IMR-90 (cell line): Measurements from ENCODE around the gene PLA2G2A. TPM values are rescaled to one million over a fixed set of nuclear protein-coding genes. Genes with fewer than 3 reads are reported as not detected.

Experiments used
- ATAC-seq: fragments of 200-7000 bp; cut with Tn5 transposase; 2 replicates; pipeline ENCODE4 v1.9.1; 2020; ENCODE audit warnings: low read depth, mild to moderate bottlenecking, moderate library complexity
- BruUV-seq: library from RNA; stranded (reverse); fragments of 400-500 nt; replicated peaks from 2 replicates; lab custom pipeline; 2021; lab: Mats Ljungman, UMichigan
- CTCF ChIA-PET: fragments of 300-600 bp; formaldehyde crosslinking; extraction: SDS; loops from one replicate; lab custom pipeline; 2021; ENCODE audit warnings: antibody characterized with exemption; lab: Yijun Ruan, JAX
- POLR2A ChIA-PET: fragments of 300-600 bp; sonication (Branson Sonifier 250); formaldehyde crosslinking; loops from one replicate; lab custom pipeline; 2022; ENCODE audit warnings: antibody characterized with exemption; ENCODE audit not compliant: unreplicated experiment; lab: Charles Lee
- DNase-seq: peaks from one replicate; pipeline ENCODE4 v3.0.0; 2013
- H2AFZ ChIP-seq: replicated peaks from 2 replicates; pipeline ENCODE3; 2013; ENCODE audit warnings: low read length, mild to moderate bottlenecking; ENCODE audit not compliant: poor library complexity
- H2AK5ac ChIP-seq: 2 replicates; pipeline ENCODE4 v1.6.1; 2013; ENCODE audit warnings: low read depth, low read length, inconsistent platforms
- H2AK9ac ChIP-seq: replicated peaks from 2 replicates; pipeline ENCODE3; 2013; ENCODE audit warnings: mild to moderate bottlenecking, low read depth, low read length, moderate library complexity; ENCODE audit not compliant: poor library complexity
- H2BK120ac ChIP-seq: 2 replicates; pipeline ENCODE4 v1.6.1; 2013; ENCODE audit warnings: low read depth, low read length, inconsistent platforms
- H2BK15ac ChIP-seq: 3 replicates; pipeline ENCODE4 v1.6.1; 2013; ENCODE audit warnings: low read depth, low read length, inconsistent platforms
- H2BK20ac ChIP-seq: 2 replicates; pipeline ENCODE4 v1.6.1; 2013; ENCODE audit warnings: low read depth, mild to moderate bottlenecking, inconsistent platforms, low read length, moderate library complexity
- H2BK5ac ChIP-seq: 2 replicates; pipeline ENCODE4 v1.6.1; 2013; ENCODE audit warnings: mild to moderate bottlenecking, low read depth, low read length, inconsistent platforms; ENCODE audit not compliant: poor library complexity, severe bottlenecking
- H3K14ac ChIP-seq: replicated peaks from 2 replicates; pipeline ENCODE4 v1.6.1; 2013; ENCODE audit warnings: low read depth, low read length, inconsistent platforms
- H3K18ac ChIP-seq: 2 replicates; pipeline ENCODE4 v1.6.1; 2013; ENCODE audit warnings: low read depth, low read length, control low read depth
- H3K23ac ChIP-seq: 2 replicates; pipeline ENCODE4 v1.6.1; 2013; ENCODE audit warnings: low read depth, low read length, inconsistent platforms
- H3K27ac ChIP-seq: 2 replicates; pipeline ENCODE4 v1.5.1; 2013; ENCODE audit warnings: mild to moderate bottlenecking, control low read depth, low read length; ENCODE audit not compliant: insufficient read depth
- H3K27me3 ChIP-seq: 2 replicates; pipeline ENCODE4 v1.6.1; 2013; ENCODE audit warnings: low read length; ENCODE audit not compliant: control insufficient read depth, insufficient read depth
- H3K36me3 ChIP-seq: 2 replicates; pipeline ENCODE4 v1.6.1; 2013; ENCODE audit warnings: low read length, mixed read lengths; ENCODE audit not compliant: control insufficient read depth, insufficient read depth
- H3K4ac ChIP-seq: 2 replicates; pipeline ENCODE4 v1.6.1; 2013; ENCODE audit warnings: low read depth, low read length, inconsistent platforms
- H3K4me1 ChIP-seq: 2 replicates; pipeline ENCODE4 v1.6.1; 2013; ENCODE audit warnings: low read length, mixed read lengths; ENCODE audit not compliant: control insufficient read depth, insufficient read depth
- H3K4me2 ChIP-seq: 2 replicates; pipeline ENCODE4 v1.6.1; 2013; ENCODE audit warnings: low read depth, mild to moderate bottlenecking, control low read depth, low read length, moderate library complexity
- H3K4me3 ChIP-seq: 2 replicates; pipeline ENCODE4 v1.5.1; 2013; ENCODE audit warnings: low read depth, mild to moderate bottlenecking, control low read depth, low read length, moderate library complexity; ENCODE audit not compliant: insufficient read depth
- H3K56ac ChIP-seq: 2 replicates; pipeline ENCODE4 v1.6.1; 2013; ENCODE audit warnings: low read length, inconsistent platforms; ENCODE audit not compliant: insufficient read depth; ENCODE audit errors: extremely low read depth
- H3K79me1 ChIP-seq, 2 experiments: 2 replicates each; pipeline ENCODE4 v1.6.1; 2013; ENCODE audit warnings: low read length in 2 of 2, inconsistent platforms in 1 of 2, low read depth in 1 of 2
- H3K9ac ChIP-seq: 2 replicates; pipeline ENCODE4 v1.6.1; 2013; ENCODE audit warnings: low read depth, low read length, control low read depth
- H3K9me1 ChIP-seq: 2 replicates; pipeline ENCODE4 v1.6.1; 2013; ENCODE audit warnings: low read length, inconsistent platforms; ENCODE audit not compliant: insufficient read depth
- H3K9me3 ChIP-seq: 2 replicates; pipeline ENCODE4 v1.6.1; 2013; ENCODE audit warnings: low read length; ENCODE audit not compliant: control insufficient read depth, insufficient read depth
- H4K20me1 ChIP-seq: 2 replicates; pipeline ENCODE4 v1.6.1; 2013; ENCODE audit warnings: low read length, inconsistent platforms; ENCODE audit not compliant: insufficient read depth
- H4K5ac ChIP-seq: 2 replicates; pipeline ENCODE4 v1.6.1; 2013; ENCODE audit warnings: mild to moderate bottlenecking, low read depth, low read length, control low read depth
- H4K8ac ChIP-seq, 2 experiments: 2 replicates each; pipeline ENCODE4 v1.6.1; 2013; ENCODE audit warnings: low read depth in 2 of 2, low read length in 2 of 2, control low read depth in 1 of 2, inconsistent platforms in 1 of 2
- H4K91ac ChIP-seq: 2 replicates; pipeline ENCODE4 v1.6.1; 2013; ENCODE audit warnings: low read depth, low read length, inconsistent platforms; ENCODE audit not compliant: insufficient read depth
- BHLHE40 ChIP-seq: fragments of 150-350 bp; IDR thresholded peaks from 2 replicates; pipeline ENCODE4 v1.6.1; 2016; ENCODE audit warnings: mild to moderate bottlenecking, low read depth, low read length
- CEBPB ChIP-seq: IDR thresholded peaks from 2 replicates; pipeline ENCODE4 v1.6.1; 2012; ENCODE audit warnings: low read depth, low read length, improper control_type of control experiment
- MAZ ChIP-seq: IDR thresholded peaks from 2 replicates; pipeline ENCODE4 v1.6.1; 2012; ENCODE audit warnings: low read depth, mild to moderate bottlenecking, low read length, improper control_type of control experiment, moderate library complexity, borderline replicate concordance
- WGBS, 2 experiments: methylation state at CpG; one replicate each; pipeline versions ENCODE4 v1.1.5 to v1.1.7; 2013; ENCODE audit warnings: missing lambda C conversion rate in 2 of 2; ENCODE audit not compliant: insufficient read length in 1 of 2; ENCODE audit errors: extremely low coverage in 2 of 2; 5-methylcytosine and 5-hydroxymethylcytosine counted together
- dilution Hi-C: fragments of 300-500 bp; cut with HindIII; formaldehyde crosslinking; loops from one replicate; pipeline ENCODE4 v1.14.3; 2018; ENCODE audit warnings: low sequenced_read_pairs; ENCODE audit not compliant: unreplicated experiment
- in situ Hi-C: fragments of 300-500 bp; cut with MboI; formaldehyde crosslinking; loops from 3 replicates; pipeline ENCODE4 v1.14.3; 2019; ENCODE audit warnings: low sequenced_read_pairs, inconsistent platforms, mixed read lengths
- intact Hi-C: fragments of 100-400 bp; cut with micrococcal nuclease; formaldehyde crosslinking; loops from 2 replicates; pipeline ENCODE4 v1.10.0; 2022
- polyA plus RNA-seq, 3 experiments: library from polyadenylated mRNA; depleted of rRNA; stranded (reverse); fragments of >200 nt; gene quantifications; 2 replicates each; pipeline ENCODE4 v1.2.3, GENCODE V29; 2012; ENCODE audit warnings: low replicate concordance in 1 of 3
- total RNA-seq: library from RNA; depleted of rRNA; stranded (reverse); fragments of >200 nt; gene quantifications from 2 replicates; pipeline ENCODE4 v1.2.3, GENCODE V29; 2012

Gene PLA2G2A
- total and polyA plus RNA-seq, 2 of the 4 experiments (the other 2 are of a cell fraction): not detected

DNA sequence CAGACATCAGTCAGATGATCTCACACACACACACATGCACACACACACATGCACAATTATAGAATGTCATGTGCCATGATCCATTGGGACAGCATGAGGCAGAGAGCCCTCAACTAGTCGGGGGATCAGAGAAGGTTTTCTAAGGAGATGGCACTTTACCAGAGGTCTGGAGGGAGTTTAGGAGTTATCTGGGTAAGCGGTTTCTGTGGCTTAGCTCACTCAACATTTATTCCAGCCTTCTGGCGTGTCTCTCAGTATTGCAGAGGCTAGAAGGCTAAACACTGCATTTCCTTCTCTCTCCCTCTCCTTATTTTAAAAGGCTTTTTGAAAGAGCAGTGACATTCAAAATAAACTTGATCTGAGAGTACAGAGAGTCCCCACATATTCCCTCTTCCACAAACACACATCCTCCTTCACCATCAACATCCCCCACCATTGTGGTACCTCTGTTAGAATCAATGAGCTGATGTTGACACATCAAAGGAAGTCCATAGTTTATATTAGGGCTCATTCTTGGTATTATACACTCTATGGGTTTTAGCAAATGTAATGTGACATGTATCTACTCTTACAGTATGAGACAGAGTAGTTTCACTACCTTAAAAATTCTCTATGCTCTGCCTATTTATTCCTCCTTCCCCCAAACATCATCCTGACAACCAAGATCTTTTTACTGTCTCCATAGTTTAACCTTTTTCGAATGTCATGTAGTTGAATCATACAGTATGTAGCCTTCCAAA is 9.0 kb upstream of the PLA2G2A start:
- H3K56ac ChIP-seq: no peak overlapping the region
- no peak overlapping the region for H3K27ac ChIP-seq
- ATAC-seq (no peak), DNase-seq (no peak)
- no peak overlapping the region for H2BK120ac ChIP-seq
- ChIA-PET POLR2A (no interaction called here), CTCF (no interaction called here)
- H4K20me1 ChIP-seq: no peaks in the 10 kb centered on the region
- in situ Hi-C loops: no loop called here
- no peak overlapping the region for H2BK5ac ChIP-seq
- no peaks in the 10 kb centered on the region for H3K4me1 ChIP-seq
- H2AFZ ChIP-seq: no peak overlapping the region
- no peak overlapping the region for H3K18ac ChIP-seq
- H3K27me3 ChIP-seq: peaks cover 1% of the 10 kb centered on the region
- H3K4me3 ChIP-seq: no peak overlapping the region
- no peak overlapping the region for H2AK9ac ChIP-seq
- H3K9ac ChIP-seq: no peak overlapping the region
- H3K79me1 ChIP-seq: no peaks in the 10 kb centered on the region
- no peak overlapping the region for H3K23ac ChIP-seq
- intact Hi-C loops: no loop called here
- H2AK5ac ChIP-seq: no peak overlapping the region
- no CpG with 5 or more reads among the region's 4 CpGs for WGBS, 2 experiments
- no peak overlapping the region for H4K5ac ChIP-seq
- H2BK20ac ChIP-seq: no peak overlapping the region
- no peak overlapping the region for H3K4me2 ChIP-seq
- H3K9me3 ChIP-seq: no peaks in the 10 kb centered on the region
- H3K14ac ChIP-seq: no peak overlapping the region
- H2BK15ac ChIP-seq: no peak overlapping the region
- H3K36me3 ChIP-seq: no peaks in the 10 kb centered on the region
- no peak overlapping the region for H3K4ac ChIP-seq
- H4K91ac ChIP-seq: no peak overlapping the region
- H3K9me1 ChIP-seq: no peaks in the 10 kb centered on the region
- no peak for TF ChIP-seq BHLHE40
- TF ChIP-seq CEBPB: no peak
- TF ChIP-seq MAZ: no peak
- BruUV-seq: no TSS peak
- dilution Hi-C loops: no loop called here
- H4K8ac ChIP-seq: no peak overlapping the region
